ENCODE results near the gene NCKAP5. TPM values are rescaled to one million over a fixed set of nuclear protein-coding genes. Genes with fewer than 3 reads are reported as not detected.
A peak's percentile ranks its signal among the peaks of the same experiment; 100 is the strongest.
"Not testable (repeated sequence)": the region's sequence is repeated elsewhere in the genome, so short reads cannot be mapped to it uniquely, and the experiment has no call there.

The NCKAP5 gene
- total RNA-seq, 1 experiment from 2014 or later: 6.5 TPM

DNA sequence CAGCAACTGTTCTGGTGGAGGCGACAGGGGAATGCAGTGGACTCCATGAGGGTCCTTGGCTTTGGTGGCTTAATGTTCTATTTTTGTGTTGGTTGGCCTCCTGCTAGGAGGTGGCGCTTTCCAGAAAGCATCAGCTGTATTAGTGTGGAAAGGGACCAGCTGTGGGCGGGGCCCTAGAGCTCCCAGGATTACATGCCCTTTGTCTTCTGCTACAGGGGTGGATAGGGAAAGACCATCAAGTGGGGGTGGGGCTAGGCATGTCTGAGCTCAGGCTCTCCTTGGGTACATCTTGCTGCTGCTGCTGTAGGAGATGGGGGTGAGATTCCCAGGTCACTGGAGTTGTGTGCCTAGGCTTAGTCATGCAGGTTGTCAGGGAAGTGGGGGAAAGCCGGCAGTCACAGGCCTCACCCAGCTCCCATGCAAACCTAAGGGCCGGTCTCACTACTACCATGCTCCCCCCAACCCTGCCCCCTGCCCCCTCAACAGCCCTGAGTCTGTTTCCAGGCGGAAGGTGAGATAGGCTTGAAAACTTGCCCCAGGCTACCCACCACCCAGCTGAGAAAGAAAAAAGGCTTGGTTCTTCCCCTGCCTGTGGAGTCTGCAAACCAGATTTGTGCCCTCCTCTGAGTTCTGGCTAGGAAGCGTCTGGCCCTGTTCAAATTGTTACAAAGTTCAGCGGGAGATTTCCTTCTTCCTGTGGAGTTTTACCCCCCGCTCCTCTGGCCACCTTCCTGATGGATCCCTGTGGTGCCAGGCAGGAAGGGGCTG lies 756.9 kb downstream of the NCKAP5 start:
- DNase-seq (ENCODE audit: low read depth): no peak

DNA sequence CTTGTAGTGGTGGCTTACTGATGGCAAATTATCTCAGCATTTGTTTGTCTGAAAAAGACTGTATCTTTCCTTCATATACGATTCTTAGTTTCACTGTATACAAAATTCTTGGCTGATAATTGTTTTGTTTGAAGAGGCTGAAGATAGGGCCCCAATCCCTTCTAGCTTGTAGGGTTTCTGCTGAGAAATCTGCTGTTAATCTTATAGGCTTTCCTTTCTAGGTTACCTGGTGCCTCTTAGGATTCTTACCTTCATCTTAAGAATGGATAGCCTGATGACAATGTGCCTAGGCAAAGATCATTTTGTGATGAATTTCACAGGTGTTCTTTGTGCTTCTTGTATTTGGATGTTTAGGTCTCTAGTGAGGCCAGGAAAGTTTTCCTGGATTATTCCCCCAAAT lies 758.3 kb downstream of the NCKAP5 start:
- DNase-seq (ENCODE audit: low read depth): not testable (repeated sequence)

DNA sequence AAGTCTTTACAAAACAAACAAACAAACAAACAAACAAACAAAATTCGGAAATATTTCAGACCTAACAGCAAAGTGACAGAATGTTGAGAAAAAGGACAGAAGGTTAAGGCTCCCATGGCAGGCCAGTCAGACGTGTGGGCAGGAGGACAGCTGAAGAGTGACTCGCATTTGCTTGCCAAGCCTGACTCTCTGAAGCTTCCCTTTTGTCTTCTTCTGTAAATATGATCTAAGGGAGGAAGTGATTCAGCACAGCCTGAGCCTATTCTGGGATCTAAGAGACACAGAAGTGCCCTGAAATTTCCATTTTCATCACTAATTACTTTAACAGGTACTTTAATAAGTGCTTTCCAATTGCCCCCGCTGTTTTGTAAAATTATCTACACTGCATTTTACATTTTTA lies 764.2 kb downstream of the NCKAP5 start:
- DNase-seq (ENCODE audit: low read depth): peak; percentile 69

DNA sequence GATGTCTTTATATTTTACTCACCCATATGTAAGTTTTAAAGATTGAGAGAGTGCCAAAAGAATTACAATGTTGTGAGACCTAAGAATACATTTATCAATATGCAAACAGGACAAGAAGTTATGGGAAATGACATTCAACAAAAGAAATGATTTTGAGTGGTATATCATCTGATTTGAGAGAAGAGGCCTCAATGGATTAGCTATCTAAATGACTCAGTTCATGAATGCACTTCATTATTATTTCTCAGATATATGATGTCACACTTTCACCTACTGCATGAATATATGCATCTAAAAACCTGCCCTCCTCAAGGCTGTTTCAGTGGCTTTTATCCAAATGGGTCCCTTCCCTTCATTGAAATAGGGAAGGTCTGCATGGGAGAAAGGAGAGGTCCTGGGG lies 769.9 kb downstream of the NCKAP5 start:
- DNase-seq (ENCODE audit: low read depth): no peak

DNA sequence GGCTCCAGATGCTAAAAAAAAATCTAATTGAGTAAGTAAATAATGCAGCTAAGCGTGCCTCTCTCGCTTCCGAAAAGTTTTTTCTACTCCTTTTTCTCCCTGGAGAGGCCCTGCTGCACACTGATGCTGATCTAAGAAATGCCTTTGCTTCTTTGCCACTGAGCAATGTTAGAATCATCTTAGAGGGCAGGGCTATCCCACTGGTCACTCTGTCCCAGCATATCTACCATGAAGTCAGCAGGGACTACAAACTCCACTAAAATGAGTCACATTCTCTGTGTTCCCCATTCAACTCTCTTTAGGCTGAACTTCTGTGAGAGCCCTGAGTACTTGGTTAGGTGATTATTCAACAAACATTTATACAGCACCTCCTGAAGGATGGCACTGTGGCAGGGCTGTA lies 770.7 kb downstream of the NCKAP5 start:
- peak; percentile 64 for DNase-seq (ENCODE audit: low read depth)

DNA sequence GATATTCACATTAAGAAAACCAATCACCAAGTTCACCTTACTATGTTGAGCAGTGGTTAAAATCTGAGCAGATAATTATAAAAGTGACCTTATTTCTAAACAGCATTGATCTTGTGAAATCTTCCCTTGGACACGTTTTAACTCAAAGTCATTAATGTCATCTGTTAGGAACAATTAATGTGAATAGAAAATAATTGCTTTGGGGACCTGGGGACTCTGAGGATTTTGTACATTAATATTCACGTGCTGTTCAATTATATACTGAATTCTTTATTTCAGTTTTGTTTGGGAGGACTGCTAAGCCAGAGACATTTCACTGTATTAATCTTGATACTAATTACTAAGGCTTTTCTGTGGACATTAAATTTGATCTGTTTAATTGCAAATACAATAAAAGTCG lies 771.2 kb downstream of the NCKAP5 start:
- DNase-seq (ENCODE audit: low read depth): no peak

DNA sequence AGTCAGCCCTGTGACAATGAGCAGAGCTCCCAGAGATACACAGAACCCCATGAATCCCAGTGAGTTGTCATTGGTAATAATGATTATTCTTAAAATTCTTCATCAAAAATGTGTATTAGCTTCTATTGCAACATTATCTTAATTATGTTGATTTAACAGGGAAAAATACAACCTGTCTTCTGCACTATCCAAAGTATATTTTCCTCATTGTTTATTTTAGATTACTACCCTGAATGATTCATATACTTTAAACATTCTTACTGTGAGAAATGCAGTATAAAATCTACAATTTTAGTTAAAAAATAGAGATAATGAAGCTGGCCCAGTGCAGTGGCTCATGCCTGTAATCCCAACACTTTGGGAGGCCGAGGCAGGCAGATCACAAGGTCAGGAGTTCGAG lies 773.0 kb downstream of the NCKAP5 start:
- DNase-seq (ENCODE audit: low read depth): no peak

DNA sequence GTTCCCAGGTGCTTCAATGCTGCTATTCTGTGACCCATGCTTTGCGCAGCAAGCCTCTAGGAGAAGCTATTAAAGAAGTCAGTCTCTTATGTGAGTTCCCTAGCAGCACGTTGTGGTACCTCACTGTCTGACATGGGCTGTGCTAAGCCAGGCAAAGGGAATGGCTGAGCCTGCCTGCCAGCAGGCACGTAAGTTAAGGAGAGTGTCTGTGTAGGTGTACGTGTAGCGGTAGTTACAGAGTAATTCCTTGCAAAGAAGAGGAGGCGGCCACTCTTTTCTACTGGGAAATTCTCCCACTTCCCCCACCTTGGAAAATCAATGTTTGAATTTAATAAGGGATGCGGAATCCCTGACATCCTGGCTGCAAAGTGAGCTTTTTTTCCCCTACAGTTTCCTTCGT lies 774.7 kb downstream of the NCKAP5 start:
- DNase-seq (ENCODE audit: low read depth): no peak

DNA sequence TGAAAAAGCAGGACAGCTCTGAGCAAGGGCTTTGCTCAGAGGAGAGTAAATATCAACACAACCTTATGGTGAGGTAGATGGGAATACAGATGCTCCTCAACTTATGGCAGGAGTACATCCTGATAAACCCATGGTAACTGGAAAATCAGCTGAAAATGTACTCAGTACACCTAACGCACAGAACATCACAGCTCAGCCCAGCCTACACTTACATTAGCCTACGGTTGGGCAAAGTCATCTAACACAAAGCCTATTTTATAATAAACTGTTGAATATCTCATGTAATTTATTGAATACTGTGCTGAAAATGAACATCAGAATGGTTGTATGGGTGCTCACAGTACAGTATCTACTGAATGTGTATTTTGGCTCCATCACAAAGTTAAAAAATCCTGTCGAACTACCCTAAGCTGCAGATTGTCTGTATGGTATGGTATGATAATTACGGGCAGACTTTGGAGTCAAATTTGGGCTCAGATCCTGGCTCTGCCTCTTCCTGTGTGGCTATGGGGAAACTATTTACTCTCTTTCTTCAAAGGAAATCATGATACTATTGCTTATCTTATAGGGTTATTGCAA lies 778.0 kb downstream of the NCKAP5 start:
- DNase-seq (ENCODE audit: low read depth): no peak

DNA sequence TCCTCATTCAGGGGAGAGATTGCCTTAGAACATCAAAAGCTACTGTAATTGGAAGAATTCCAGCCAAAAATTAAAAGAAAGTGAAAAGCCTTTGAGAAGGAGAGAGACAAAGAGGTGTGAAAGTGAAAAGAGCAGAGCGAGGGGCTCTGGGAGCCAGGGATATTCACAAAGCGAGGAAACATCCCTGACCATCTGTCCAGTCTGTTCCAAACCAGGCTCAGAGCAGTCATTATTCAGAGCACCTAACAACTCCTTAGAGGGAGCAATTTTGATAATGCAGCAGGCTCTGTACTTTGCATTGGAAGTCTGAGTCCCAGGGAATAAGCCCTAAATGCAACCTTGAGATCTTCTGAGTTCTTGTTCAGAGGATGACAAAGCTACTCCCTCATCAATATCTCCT lies 779.2 kb downstream of the NCKAP5 start:
- DNase-seq (ENCODE audit: low read depth): no peak

DNA sequence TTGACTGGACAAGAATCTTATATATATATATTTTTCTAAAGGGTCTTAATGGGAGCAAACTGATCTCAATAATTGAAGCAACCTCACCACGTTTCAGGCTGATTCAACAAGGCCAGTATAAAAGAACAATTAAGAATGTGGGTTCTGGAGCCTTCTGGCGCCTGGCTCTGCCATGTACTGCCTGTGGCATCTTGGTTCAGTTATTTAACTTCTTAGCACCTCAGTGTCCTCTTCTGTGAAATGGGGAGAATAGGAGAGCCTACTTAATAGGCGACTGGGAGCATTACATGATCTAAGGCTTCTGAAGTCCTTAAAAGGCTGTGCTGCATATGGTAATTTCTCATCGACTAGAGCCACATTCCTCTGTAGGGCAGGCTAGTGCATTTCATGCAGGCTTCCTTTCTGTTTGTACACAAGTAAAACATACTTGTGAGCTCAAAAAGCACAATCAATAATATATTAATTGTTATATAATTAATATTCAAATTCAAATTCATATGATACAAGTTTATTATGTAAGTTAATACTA lies 779.9 kb downstream of the NCKAP5 start:
- DNase-seq (ENCODE audit: low read depth): no peak

DNA sequence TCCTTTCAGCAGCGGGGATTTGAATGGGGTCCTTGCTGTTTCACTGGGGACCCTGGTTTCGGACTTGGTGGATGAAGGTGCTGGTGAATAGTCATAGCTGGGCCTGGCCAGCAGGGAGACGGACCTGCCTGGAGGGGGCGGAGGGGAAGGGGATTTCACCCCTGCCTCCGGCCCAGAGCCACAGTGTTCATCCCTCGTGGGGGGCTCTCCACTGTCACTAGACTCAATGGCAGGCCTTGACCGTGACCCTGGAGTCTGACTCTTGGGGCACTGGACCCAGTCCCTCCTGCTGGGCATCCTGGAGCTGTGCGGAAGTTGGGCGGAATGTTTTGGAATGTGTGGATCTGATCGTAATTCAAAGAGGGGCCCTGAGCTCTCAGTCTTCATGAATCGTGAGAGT lies 784.4 kb downstream of the NCKAP5 start:
- DNase-seq (ENCODE audit: low read depth): no peak

DNA sequence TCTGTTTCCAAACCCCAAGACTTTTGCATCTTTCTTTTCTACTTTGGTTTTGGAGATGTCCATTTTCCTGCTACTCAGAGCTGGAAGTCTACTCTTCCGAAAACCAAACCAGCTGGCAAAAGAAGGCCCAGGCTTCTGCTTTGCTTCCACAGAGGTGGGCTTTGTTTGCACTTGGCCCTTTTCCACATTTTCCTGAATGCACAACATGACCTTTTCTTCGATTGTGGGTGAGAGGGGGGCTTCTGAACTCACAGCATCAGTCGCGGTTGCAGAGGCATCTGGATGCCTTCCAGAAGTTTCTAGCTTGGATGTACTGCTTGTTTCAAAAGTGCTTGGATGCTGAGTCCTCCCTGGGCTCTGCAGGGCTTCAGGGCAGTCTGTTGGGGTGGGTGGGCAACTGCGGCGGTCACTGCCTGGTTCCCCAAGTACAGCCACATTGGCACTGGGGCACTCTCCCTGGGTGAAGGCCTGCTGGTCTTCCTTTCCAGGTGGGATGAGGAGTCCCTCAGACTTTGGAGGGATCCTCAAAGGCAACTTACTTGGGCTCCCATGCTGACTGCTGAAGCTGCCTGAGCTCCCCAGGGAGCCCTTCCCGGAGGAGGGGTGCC lies 786.0 kb downstream of the NCKAP5 start:
- no peak for DNase-seq (ENCODE audit: low read depth)

DNA sequence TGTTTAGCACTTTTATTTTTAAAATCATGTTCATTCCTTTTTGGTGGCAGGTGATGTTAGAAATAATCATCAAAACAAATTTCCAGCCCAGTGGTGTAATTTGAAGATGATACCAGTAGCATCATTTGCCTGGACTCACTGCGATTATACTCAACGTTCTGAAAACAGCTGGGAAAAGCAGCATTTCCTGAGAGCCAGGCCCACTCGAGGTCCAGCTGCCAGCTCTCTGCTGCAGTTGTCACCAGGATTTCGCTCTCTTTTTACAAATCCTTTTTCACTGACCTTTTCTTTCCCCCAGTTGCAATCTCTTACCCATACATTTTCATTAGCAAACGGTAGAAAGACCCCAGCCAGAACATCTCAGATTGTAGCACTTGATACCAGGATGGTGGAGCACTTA lies 787.6 kb downstream of the NCKAP5 start:
- DNase-seq (ENCODE audit: low read depth): no peak

DNA sequence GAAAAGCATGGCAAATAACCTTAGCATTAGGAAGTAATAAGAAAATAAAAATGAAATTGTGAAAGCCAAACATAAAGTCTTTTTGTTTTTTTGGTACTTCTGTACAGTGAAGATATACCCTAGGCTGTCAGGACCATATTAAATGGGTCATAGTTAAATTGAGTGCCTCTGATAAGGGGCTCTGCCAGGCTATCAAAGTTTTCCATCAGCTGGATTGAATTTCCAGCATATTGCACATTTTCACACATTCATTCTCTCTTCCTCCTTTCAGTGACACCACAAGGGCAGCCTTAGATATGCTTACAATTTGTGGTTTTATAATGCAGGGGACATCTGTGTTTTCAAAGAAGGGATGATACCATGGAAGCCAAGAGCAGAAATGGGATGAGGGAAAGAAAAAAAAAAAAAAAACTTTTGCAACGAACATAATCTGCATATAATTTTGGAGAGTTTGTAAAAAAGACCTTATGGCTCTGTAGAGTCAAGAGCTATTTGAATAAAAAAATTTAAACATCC lies 789.0 kb downstream of the NCKAP5 start:
- no peak for DNase-seq (ENCODE audit: low read depth)

DNA sequence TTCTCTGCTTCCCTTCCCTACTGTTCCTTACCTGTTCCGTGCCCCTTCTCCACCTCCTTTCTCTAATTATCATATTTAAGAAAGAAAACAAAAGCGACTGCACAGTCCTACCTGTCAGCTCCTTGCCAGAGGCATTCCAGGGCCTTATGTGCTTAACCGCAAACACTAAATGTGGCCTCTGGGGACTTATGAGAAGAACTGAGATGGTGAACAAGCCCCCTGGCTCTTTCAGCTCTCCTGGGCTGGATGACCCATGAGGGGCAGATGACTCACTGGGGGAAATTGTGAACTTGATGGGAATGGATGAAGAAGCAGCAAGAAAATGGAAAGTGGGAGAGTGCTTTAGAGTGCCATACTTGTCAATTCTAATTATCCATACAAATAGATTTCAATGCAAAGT lies 792.0 kb downstream of the NCKAP5 start:
- DNase-seq (ENCODE audit: low read depth): peak; percentile 39

DNA sequence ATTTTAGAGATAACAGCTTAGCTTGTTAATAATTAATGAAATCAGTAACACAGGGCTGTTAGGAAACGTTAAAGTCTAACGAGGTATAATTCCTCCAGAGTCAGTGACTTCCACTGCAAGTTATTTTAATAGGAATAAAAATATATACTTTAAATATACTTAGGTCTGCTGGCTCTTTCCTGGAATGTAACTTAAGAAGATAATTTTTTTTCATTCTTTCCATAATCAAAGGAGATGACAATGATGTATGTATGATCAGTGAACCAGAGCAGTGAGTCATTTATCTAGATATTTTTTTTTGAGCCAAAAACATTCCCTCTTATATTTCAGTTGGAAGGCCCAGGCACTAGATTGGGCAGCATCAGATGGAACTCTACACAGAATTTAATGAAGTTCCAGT lies 794.1 kb downstream of the NCKAP5 start:
- no peak for DNase-seq (ENCODE audit: low read depth)

DNA sequence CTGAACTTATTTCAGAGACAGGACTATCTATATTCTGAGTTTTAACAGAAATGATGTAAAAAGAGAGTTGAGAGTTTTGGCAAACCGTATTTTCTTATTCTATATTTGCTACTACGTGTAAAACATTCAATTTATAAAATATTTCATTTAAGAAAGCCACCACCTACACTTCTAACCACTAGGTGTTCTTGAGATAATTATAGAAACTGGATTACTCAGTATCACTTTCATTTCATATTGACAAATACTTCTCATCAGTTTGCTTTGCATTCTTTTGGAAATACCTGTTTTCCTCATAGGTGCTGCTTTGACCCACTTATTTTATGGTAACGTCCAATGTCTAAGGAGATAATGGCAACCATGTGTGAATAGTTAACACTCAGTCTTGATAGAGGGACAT lies 794.9 kb downstream of the NCKAP5 start:
- DNase-seq (ENCODE audit: low read depth): no peak

DNA sequence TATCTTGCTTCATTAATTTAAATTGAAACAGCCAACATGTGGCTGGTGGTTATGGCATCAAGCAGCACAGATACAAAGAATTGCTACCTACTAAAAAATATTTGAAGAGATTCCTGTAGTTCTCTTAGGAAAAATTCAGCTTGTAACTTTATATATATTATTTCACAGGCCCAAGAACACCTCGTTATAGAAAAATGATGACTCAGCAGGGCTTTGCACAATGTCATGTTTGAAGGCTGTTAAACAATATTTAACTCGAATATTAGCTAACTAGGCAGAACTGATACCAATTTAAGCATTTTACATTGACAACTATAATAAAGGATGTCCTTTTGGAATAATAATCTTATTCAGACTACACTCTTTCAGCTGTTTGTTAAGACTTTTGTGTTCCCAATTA lies 795.9 kb downstream of the NCKAP5 start:
- no peak for DNase-seq (ENCODE audit: low read depth)

DNA sequence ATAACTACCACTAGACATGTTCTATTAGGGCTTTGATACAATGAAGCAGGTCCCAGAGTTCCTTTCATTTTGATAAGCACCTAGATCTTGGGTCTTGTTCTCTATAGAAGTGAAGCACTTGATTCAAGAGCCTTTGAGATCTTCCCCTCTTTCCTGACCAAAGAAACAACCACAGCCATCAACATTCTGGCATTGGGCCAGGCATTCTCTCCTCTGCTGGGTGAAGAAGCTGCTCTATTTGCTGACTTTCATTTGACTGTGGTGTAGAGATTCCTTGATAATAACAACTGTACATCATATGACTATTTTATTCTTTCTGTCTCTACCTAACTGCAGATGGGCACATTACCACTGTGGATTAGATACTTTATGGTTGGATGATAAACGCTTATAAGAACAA lies 801.7 kb downstream of the NCKAP5 start:
- peak; percentile 32 for DNase-seq (ENCODE audit: low read depth)

DNA sequence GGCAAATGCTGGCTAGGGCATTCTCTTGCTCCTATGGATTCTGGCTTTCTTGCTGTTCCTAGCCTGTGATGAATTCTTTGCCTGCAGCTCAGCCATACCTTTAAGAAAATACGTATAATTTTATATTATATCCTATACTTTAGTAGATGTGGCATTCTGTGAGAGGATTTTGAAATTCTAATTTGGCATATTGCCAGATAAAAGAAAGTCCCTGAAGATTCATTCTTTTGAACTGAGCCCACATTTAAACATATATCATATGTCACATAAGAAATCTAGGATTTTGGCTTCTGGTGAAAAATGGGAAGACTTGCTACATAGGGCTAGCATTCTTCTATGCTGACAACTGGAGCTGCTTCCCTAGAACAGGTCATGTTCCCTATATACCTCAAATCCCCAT lies 806.8 kb downstream of the NCKAP5 start:
- no peak for DNase-seq (ENCODE audit: low read depth)

DNA sequence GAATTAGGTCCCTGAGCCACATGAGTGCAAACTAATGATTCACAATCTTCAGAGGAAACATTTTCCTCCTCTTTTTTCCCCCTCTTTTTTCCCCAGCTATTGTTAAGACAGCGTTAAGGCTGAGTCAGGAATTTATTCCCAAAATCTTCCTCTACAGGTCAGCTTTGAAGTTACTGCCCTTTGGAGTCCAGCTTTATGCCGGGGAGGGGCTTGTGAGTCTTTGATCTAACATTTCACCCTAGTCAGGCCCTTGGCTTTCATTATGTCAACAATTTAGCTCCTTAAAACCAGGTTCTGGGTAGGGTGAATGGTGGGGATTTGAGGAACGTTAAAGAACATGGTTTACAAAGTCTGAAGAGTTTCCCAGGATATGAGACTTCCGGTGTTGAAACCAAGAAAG lies 807.3 kb downstream of the NCKAP5 start:
- DNase-seq (ENCODE audit: low read depth): no peak

DNA sequence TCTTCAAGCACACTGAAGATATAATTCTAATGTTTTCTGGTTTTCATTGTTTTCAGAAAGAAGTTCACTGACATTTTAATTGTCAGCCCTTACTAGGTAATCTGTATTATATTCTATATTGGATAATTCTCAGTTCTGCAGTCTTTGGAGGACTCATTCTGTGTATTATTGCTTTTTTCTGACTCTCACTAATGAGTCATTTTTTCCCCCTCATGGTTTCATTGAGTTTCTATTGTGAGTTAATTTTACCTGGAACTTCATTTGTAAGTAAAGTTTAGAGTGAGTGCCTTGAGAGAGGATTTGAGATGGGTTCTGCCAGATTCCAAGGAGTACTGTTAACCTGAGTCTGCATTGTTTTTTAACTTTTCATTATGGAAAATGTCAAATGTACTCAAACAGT lies 807.9 kb downstream of the NCKAP5 start:
- no peak for DNase-seq (ENCODE audit: low read depth)

All from M059J (cell line).